Measurements from ENCODE around the gene LMO3.

DNA sequence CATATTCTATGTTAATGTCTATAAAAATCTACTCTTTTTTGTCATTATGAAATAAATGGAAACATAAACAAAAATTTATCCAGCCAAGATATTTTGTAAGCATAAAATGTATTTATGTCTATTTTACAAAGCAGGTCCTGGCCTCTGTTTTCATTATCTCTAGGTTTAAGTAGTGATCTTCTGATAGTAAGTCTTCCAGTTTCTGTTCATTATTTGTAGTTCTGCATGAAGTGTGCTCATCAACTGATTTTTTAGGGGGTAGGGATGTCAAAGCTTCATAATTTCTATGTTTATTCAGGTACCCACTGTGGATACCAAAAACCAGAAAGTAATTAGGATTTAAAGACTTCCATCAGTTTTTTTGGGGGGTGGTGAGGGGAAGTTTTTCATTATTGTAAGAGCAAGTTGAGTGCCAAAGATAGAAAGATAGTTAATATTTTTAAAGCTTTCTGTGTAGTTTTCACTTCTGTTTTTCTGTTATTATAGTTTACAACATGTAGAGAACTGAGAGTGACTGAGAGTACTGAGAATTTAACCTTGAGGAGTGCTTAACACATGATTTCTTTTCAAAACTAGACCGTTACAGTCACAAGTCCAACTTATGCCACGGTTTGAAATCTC lies 30.6 kb upstream of the LMO3 start:
- TF ChIP-seq, protein P1, sequence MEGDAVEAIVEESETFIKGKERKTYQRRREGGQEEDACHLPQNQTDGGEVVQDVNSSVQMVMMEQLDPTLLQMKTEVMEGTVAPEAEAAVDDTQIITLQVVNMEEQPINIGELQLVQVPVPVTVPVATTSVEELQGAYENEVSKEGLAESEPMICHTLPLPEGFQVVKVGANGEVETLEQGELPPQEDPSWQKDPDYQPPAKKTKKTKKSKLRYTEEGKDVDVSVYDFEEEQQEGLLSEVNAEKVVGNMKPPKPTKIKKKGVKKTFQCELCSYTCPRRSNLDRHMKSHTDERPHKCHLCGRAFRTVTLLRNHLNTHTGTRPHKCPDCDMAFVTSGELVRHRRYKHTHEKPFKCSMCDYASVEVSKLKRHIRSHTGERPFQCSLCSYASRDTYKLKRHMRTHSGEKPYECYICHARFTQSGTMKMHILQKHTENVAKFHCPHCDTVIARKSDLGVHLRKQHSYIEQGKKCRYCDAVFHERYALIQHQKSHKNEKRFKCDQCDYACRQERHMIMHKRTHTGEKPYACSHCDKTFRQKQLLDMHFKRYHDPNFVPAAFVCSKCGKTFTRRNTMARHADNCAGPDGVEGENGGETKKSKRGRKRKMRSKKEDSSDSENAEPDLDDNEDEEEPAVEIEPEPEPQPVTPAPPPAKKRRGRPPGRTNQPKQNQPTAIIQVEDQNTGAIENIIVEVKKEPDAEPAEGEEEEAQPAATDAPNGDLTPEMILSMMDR (IDR thresholded peaks at IDR 0.05) = no peak
- TF ChIP-seq POLR2A (IDR thresholded peaks at IDR 0.05) = no peak
- TF ChIP-seq POLR2AphosphoS5 (IDR thresholded peaks at IDR 0.05) = no peak
- TF ChIP-seq EP300 (IDR thresholded peaks at IDR 0.05; ENCODE audit: low read depth) = no peak
